Gastroesophageal sphincter (tissue), 3 donors: Measurements from ENCODE around the gene PARD3.

Source experiments
- POLR2AphosphoS5 ChIP-seq: sonication (generic); formaldehyde crosslinking; IDR thresholded peaks from one replicate; pipeline ENCODE4 v1.6.1; 2017; ENCODE audit warnings: antibody characterized with exemption
- TF ChIP-seq, protein P1 (sequence below), 4 experiments: fragments of 200-600 bp in 2 of 4; fragments of 450-650 bp in 2 of 4; sonication (generic) in 1 of 4; IDR thresholded peaks; one replicate each; pipeline ENCODE4 v1.5.1; 2017 to 2019; ENCODE audit warnings: antibody characterized with exemption in 4 of 4, mild to moderate bottlenecking in 2 of 4, moderate library complexity in 2 of 4

DNA sequence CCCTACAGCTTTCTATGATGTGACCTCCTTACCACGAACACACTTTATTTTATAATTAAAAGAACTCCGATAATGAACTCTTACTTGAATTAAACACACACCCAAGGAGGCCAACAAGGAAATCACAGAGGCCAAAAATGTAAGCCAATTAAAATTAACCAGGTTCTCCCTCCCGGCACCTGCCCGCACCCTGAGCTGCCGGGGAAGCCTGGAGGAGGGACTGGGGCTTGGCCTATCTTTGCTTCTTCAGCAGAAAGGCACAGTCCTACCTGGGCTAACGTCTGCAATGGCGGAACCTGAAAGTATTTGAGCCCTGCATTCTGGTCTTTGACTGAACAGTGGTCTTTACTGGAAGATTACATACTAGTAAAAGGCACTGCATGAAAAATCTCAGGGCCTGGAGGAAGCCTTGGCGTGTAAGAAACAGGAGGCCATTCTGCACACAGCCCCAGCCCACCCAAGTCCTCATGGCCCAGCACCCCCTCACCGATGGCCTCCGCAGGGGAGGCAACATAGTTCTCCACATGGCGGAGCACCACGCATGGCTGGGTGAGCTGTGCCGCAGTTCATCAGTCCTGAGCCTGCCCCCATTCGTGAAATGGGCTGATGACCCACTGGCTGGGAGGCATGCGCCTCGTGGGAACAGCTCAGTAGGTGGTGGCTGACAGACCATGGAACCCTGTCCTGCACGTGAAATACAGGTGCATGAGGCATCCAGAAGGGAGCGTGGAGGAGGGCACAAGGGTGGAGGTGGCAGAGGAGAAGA, 173.8 kb downstream of the PARD3 start:
- TF ChIP-seq, protein P1, sequence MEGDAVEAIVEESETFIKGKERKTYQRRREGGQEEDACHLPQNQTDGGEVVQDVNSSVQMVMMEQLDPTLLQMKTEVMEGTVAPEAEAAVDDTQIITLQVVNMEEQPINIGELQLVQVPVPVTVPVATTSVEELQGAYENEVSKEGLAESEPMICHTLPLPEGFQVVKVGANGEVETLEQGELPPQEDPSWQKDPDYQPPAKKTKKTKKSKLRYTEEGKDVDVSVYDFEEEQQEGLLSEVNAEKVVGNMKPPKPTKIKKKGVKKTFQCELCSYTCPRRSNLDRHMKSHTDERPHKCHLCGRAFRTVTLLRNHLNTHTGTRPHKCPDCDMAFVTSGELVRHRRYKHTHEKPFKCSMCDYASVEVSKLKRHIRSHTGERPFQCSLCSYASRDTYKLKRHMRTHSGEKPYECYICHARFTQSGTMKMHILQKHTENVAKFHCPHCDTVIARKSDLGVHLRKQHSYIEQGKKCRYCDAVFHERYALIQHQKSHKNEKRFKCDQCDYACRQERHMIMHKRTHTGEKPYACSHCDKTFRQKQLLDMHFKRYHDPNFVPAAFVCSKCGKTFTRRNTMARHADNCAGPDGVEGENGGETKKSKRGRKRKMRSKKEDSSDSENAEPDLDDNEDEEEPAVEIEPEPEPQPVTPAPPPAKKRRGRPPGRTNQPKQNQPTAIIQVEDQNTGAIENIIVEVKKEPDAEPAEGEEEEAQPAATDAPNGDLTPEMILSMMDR (IDR thresholded peaks at IDR 0.05) = no peak
- no peak for TF ChIP-seq POLR2AphosphoS5
